ENCODE results near the gene KANK4. TPM values are rescaled to one million over a fixed set of nuclear protein-coding genes. Genes with fewer than 3 reads are reported as not detected.

The KANK4 gene
- total RNA-seq, 3 donors from 2014 or later: 0.48 to 1.6 (median 0.66) TPM

GRCh38 chr1:62346886-62347285, 27.7 kb upstream of the KANK4 start:
- H3K27ac ChIP-seq: no peak overlapping the region

DNA sequence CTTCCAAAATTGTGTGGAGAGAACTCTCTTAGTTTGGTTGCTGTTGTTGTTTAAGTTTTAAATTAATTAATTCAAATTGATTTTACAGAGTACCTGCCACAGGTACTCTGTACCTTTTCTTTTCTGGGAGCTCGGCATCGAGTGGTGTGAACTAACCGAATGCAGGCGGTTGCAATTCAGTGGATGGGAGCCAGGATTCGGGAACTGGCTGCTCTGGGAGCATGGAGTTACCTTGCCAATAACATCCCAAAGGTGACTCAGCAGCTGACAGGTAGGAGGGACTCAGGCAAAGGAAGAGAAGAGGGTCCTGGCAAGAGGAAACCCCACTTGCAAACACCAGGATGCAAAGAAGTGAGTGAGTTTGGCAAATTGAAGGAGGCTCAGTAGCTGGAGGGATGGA, 24.7 kb upstream of the KANK4 start:
- H3K4me1 ChIP-seq: no peaks in the 10 kb centered on the region
- no peak for DNase-seq (ENCODE audit: low spot score in 2 of 2)
- no peaks in the 10 kb centered on the region for H3K9me3 ChIP-seq
- no peak for TF ChIP-seq POLR2A (IDR thresholded peaks at IDR 0.05)
- TF ChIP-seq POLR2AphosphoS5 (IDR thresholded peaks at IDR 0.05): no peak
- TF ChIP-seq, protein P1, sequence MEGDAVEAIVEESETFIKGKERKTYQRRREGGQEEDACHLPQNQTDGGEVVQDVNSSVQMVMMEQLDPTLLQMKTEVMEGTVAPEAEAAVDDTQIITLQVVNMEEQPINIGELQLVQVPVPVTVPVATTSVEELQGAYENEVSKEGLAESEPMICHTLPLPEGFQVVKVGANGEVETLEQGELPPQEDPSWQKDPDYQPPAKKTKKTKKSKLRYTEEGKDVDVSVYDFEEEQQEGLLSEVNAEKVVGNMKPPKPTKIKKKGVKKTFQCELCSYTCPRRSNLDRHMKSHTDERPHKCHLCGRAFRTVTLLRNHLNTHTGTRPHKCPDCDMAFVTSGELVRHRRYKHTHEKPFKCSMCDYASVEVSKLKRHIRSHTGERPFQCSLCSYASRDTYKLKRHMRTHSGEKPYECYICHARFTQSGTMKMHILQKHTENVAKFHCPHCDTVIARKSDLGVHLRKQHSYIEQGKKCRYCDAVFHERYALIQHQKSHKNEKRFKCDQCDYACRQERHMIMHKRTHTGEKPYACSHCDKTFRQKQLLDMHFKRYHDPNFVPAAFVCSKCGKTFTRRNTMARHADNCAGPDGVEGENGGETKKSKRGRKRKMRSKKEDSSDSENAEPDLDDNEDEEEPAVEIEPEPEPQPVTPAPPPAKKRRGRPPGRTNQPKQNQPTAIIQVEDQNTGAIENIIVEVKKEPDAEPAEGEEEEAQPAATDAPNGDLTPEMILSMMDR (IDR thresholded peaks at IDR 0.05): no peak
- no peaks in the 10 kb centered on the region for H3K36me3 ChIP-seq
- H3K27me3 ChIP-seq: no peaks in the 10 kb centered on the region
- intact Hi-C loops (cut with DNase I; ENCODE audit: low total_unique reads): no loop called here
- no peak overlapping the region for H3K27ac ChIP-seq
- H3K4me3 ChIP-seq: no peak overlapping the region

More at GRCh38 chr1:62346886-62347285, 27.7 kb upstream of the KANK4 start:
- Histone ChIP-seq H3K36me3 (no peaks in the 10 kb centered on the region), H3K9me3 (no peaks in the 10 kb centered on the region), H3K27me3 (no peaks in the 10 kb centered on the region), H3K4me3 (no peak overlapping the region), H3K4me1 (no peaks in the 10 kb centered on the region)
- DNase-seq (ENCODE audit: low spot score in 2 of 2): no peak
- intact Hi-C loops (cut with DNase I; ENCODE audit: low total_unique reads): no loop called here
- TF ChIP-seq POLR2AphosphoS5 (IDR thresholded peaks at IDR 0.05) (no peak), POLR2A (IDR thresholded peaks at IDR 0.05) (no peak)
- TF ChIP-seq, protein P1 (IDR thresholded peaks at IDR 0.05): no peak

DNA sequence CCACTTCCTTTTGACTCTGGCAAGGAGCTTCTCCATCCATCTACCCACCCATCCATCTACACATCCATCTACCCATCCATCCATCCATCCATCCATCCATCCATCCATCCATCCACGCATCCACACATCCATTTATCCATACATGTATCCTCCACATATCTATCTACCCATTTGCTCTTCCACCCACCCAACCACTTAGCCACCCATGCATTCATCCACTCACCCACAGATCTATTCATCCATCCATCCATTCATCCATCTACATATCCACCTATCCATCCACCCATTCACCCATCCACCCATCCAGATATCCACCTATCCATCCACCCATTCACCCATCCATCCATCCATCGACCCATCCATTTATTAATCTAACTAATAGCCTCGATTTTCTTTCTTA, 23.0 kb upstream of the KANK4 start:
- no peaks in the 10 kb centered on the region for H3K27me3 ChIP-seq

GRCh38 chr1:62341615-62342014, 22.4 kb upstream of the KANK4 start:
- no peak for DNase-seq (ENCODE audit: low spot score in 2 of 2)
- Histone ChIP-seq H3K27me3 (no peaks in the 10 kb centered on the region), H3K36me3 (no peaks in the 10 kb centered on the region), H3K4me3 (no peak overlapping the region), H3K27ac (no peak overlapping the region), H3K4me1 (no peaks in the 10 kb centered on the region), H3K9me3 (no peaks in the 10 kb centered on the region)
- TF ChIP-seq, protein P1 (IDR thresholded peaks at IDR 0.05): no peak
- TF ChIP-seq POLR2A (IDR thresholded peaks at IDR 0.05) (no peak), POLR2AphosphoS5 (IDR thresholded peaks at IDR 0.05) (no peak)
- intact Hi-C loops (cut with DNase I; ENCODE audit: low total_unique reads): no loop called here

More for the DNA sequence above, 23.0 kb upstream of the KANK4 start:
- no peak overlapping the region for H3K4me3 ChIP-seq
- no peaks in the 10 kb centered on the region for H3K36me3 ChIP-seq
- intact Hi-C loops (cut with DNase I; ENCODE audit: low total_unique reads): no loop called here
- no peaks in the 10 kb centered on the region for H3K4me1 ChIP-seq
- H3K9me3 ChIP-seq: no peaks in the 10 kb centered on the region
- TF ChIP-seq, protein P1 (IDR thresholded peaks at IDR 0.05): no peak
- TF ChIP-seq POLR2A (IDR thresholded peaks at IDR 0.05): no peak
- no peak for TF ChIP-seq POLR2AphosphoS5 (IDR thresholded peaks at IDR 0.05)
- DNase-seq (ENCODE audit: low spot score in 2 of 2): no peak
- no peak overlapping the region for H3K27ac ChIP-seq

DNA sequence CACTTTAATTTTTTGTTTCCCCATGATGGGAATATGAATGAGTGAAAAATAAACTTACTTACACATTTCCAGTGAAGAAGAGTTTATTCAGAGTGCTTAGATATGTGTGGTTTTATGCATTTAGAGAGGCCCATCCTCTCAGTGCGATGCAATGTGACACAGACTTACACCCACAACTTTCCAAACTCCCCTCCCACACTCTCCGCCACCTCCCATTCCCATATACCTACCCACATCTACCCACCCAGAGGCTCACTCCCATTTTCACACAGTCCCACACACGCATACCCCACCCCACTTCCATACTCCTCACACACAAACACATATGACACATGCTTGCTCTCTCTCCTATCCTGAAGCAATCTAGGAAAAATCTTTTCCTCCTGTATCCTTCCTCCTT, 21.9 kb upstream of the KANK4 start:
- DNase-seq (ENCODE audit: low spot score in 2 of 2): no peak
- no peak for TF ChIP-seq POLR2AphosphoS5 (IDR thresholded peaks at IDR 0.05)
- TF ChIP-seq POLR2A (IDR thresholded peaks at IDR 0.05): no peak
- TF ChIP-seq, protein P1 (IDR thresholded peaks at IDR 0.05): no peak
- H3K27me3 ChIP-seq: no peaks in the 10 kb centered on the region
- no peaks in the 10 kb centered on the region for H3K4me1 ChIP-seq
- H3K27ac ChIP-seq: no peak overlapping the region
- intact Hi-C loops (cut with DNase I; ENCODE audit: low total_unique reads): no loop called here
- no peak overlapping the region for H3K4me3 ChIP-seq
- no peaks in the 10 kb centered on the region for H3K36me3 ChIP-seq
- no peaks in the 10 kb centered on the region for H3K9me3 ChIP-seq
